Astrocyte of the spinal cord (primary cell): ENCODE results near the gene CETP.

Experiments
- DNase-seq: peaks from one replicate; pipeline ENCODE4 v3.0.0; 2011; ENCODE audit warnings: low read depth, low spot score
- H3K4me3 ChIP-seq: 2 replicates; pipeline ENCODE4 v1.5.1; 2011; ENCODE audit warnings: low read depth, mild to moderate bottlenecking, low read length, moderate library complexity
- CTCF ChIP-seq: IDR thresholded peaks from 2 replicates; pipeline ENCODE4 v1.5.1; 2012; ENCODE audit warnings: low read depth, mild to moderate bottlenecking, low read length, inconsistent platforms
- in situ Hi-C: cut with HindIII; loops from 2 replicates; pipeline ENCODE4 v1.10.0; 2017; ENCODE audit warnings: low sequenced_read_pairs

Gene CETP

GRCh38 chr16:56961851-56962281 is at the start of gene CETP:
CETP (plus strand) TSS chr16:56961950; CDS start chr16:56961980, 30 bp downstream.
- no peak for TF ChIP-seq CTCF
- DNase-seq, result no peak
- in situ Hi-C loops, result no loop called here
- H3K4me3 ChIP-seq, result no peak within 1 kb of the TSS

- in situ Hi-C loops, result no loop called here
- no peak for TF ChIP-seq CTCF
- no peak overlapping the region for H3K4me3 ChIP-seq
Observed at GRCh38 chr16:56912746-56913708, 48.7 kb upstream of the CETP start.

GRCh38 chr16:56914896-56915295 is 46.9 kb upstream of the CETP start:
- in situ Hi-C loops, result no loop called here
- no peak for DNase-seq
- TF ChIP-seq CTCF, result no peak
- no peak overlapping the region for H3K4me3 ChIP-seq

More at GRCh38 chr16:56912746-56913708, 48.7 kb upstream of the CETP start:
- no peak for DNase-seq

- H3K4me3 ChIP-seq, result no peak overlapping the region
- in situ Hi-C loops, result no loop called here
- TF ChIP-seq CTCF, result no peak
- DNase-seq, result peak; percentile 79
Observed at GRCh38 chr16:56915336-56916119, 46.2 kb upstream of the CETP start.

GRCh38 chr16:56916571-56917403 is 45.0 kb upstream of the CETP start:
- H3K4me3 ChIP-seq, result no peak overlapping the region
- DNase-seq, result no peak
- in situ Hi-C loops, result no loop called here
- no peak for TF ChIP-seq CTCF

- TF ChIP-seq CTCF, result no peak
- in situ Hi-C loops, result no loop called here
Observed at GRCh38 chr16:56918467-56919012, 43.2 kb upstream of the CETP start.

More at GRCh38 chr16:56918467-56919012, 43.2 kb upstream of the CETP start:
- DNase-seq, result no peak
- H3K4me3 ChIP-seq, result no peak overlapping the region
